Glutamatergic neuron (in vitro differentiated cells): ENCODE results near the gene VWC2L. TPM values are rescaled to one million over a fixed set of nuclear protein-coding genes. Genes with fewer than 3 reads are reported as not detected.

Experiments used
- DNase-seq: peaks from one replicate; pipeline ENCODE4 v3.0.0; 2022
- H3K27ac Mint-ChIP-seq: one replicate; pipeline ENCODE4 v1.8.0; 2020; ENCODE audit warnings: mild to moderate bottlenecking, mixed read lengths, inconsistent platforms; ENCODE audit not compliant: unreplicated experiment
- H3K27me3 Mint-ChIP-seq: one replicate; pipeline ENCODE4 v1.8.0; 2020; ENCODE audit warnings: mild to moderate bottlenecking, moderate library complexity, mixed read lengths, inconsistent platforms; ENCODE audit not compliant: unreplicated experiment
- H3K36me3 Mint-ChIP-seq: one replicate; pipeline ENCODE4 v1.8.0; 2020; ENCODE audit warnings: mild to moderate bottlenecking, mixed read lengths, inconsistent platforms; ENCODE audit not compliant: unreplicated experiment
- H3K4me1 Mint-ChIP-seq: one replicate; pipeline ENCODE4 v1.8.0; 2020; ENCODE audit warnings: mild to moderate bottlenecking, low read depth, mixed read lengths, inconsistent platforms; ENCODE audit not compliant: unreplicated experiment
- H3K4me3 Mint-ChIP-seq: one replicate; pipeline ENCODE4 v1.8.0; 2020; ENCODE audit warnings: mild to moderate bottlenecking, mixed read lengths, inconsistent platforms; ENCODE audit not compliant: unreplicated experiment
- H3K9me3 Mint-ChIP-seq: one replicate; pipeline ENCODE4 v1.8.0; 2020; ENCODE audit warnings: mild to moderate bottlenecking, moderate library complexity, mixed read lengths, inconsistent platforms; ENCODE audit not compliant: unreplicated experiment
- CTCF ChIP-seq: fragments of 200-600 bp; sonication (generic); IDR thresholded peaks from one replicate; pipeline ENCODE4 v1.5.0; 2021; ENCODE audit not compliant: partially characterized antibody, unreplicated experiment
- total RNA-seq: library from RNA; stranded (reverse); fragmentation: NEBNext Ultra II Directional; extraction: Animal tissue kit (Norgen Biotek cat#: 25700); gene quantifications from one replicate; pipeline ENCODE4 v1.2.1, GENCODE V29; 2021; ENCODE audit not compliant: unreplicated experiment

Gene VWC2L
- total RNA-seq, 1 donor from 2014 or later = 0.15 TPM

- no peak overlapping the region for H3K27ac Mint-ChIP-seq
- H3K4me1 Mint-ChIP-seq = peaks cover 3% of the 10 kb centered on the region
- peaks cover 2% of the 10 kb centered on the region for H3K9me3 Mint-ChIP-seq
- H3K4me3 Mint-ChIP-seq = no peak overlapping the region
- H3K36me3 Mint-ChIP-seq = no peaks in the 10 kb centered on the region
- TF ChIP-seq CTCF = no peak
- no peaks in the 10 kb centered on the region for H3K27me3 Mint-ChIP-seq
- DNase-seq = no peak
These were observed 108.5 kb downstream of the VWC2L start for GRCh38 chr2:214519258-214519818.

- DNase-seq = no peak
- Mint-ChIP-seq H3K4me3 (no peak overlapping the region), H3K36me3 (no peaks in the 10 kb centered on the region), H3K4me1 (no peaks in the 10 kb centered on the region), H3K27me3 (no peaks in the 10 kb centered on the region), H3K27ac (no peak overlapping the region), H3K9me3 (no peaks in the 10 kb centered on the region)
- no peak for TF ChIP-seq CTCF
These were observed 118.2 kb downstream of the VWC2L start for GRCh38 chr2:214529021-214529420.

- no peaks in the 10 kb centered on the region for H3K9me3 Mint-ChIP-seq
- no peak overlapping the region for H3K27ac Mint-ChIP-seq
- H3K27me3 Mint-ChIP-seq = no peaks in the 10 kb centered on the region
- TF ChIP-seq CTCF = no peak
- no peak for DNase-seq
- H3K4me3 Mint-ChIP-seq = no peak overlapping the region
- H3K4me1 Mint-ChIP-seq = no peaks in the 10 kb centered on the region
- no peaks in the 10 kb centered on the region for H3K36me3 Mint-ChIP-seq
These were observed 118.7 kb downstream of the VWC2L start for GRCh38 chr2:214529514-214529913.

- no peak for DNase-seq
- H3K27me3 Mint-ChIP-seq = no peaks in the 10 kb centered on the region
- H3K4me3 Mint-ChIP-seq = no peak overlapping the region
- H3K27ac Mint-ChIP-seq = no peak overlapping the region
- TF ChIP-seq CTCF = no peak
- no peaks in the 10 kb centered on the region for H3K4me1 Mint-ChIP-seq
- H3K9me3 Mint-ChIP-seq = no peaks in the 10 kb centered on the region
- H3K36me3 Mint-ChIP-seq = no peaks in the 10 kb centered on the region
These were observed 122.7 kb downstream of the VWC2L start for GRCh38 chr2:214533541-214533940.

GRCh38 chr2:214536625-214537024 is 125.8 kb downstream of the VWC2L start:
- no peak for TF ChIP-seq CTCF
- Mint-ChIP-seq H3K4me1 (no peaks in the 10 kb centered on the region), H3K36me3 (no peaks in the 10 kb centered on the region), H3K9me3 (no peaks in the 10 kb centered on the region), H3K4me3 (no peak overlapping the region), H3K27ac (no peak overlapping the region), H3K27me3 (no peaks in the 10 kb centered on the region)
- DNase-seq = no peak
